Stimulated activated naive B cell treated with anti-CD40 and anti-IgM and Interleukin-4, amounts not matched to agents 10 μg/mL and 1 μg/mL and 100 μg/mL, for 72 hours (primary cell): ENCODE measurements around the gene STK11.
A peak's percentile ranks its signal among the peaks of the same experiment; 100 is the strongest.

Experiments
- ATAC-seq, 2 donors: fragments of 150-1000 bp; cut with Tn5 transposase; replicated peaks; 2 replicates each; pipeline ENCODE4 v1.10.0; 2021; ENCODE audit warnings: moderate library complexity in 1 of 2
- DNase-seq: peaks from one replicate; pipeline ENCODE4 v3.0.0; 2021
- H3K27ac Mint-ChIP-seq: one replicate; pipeline ENCODE4 v1.8.0; 2022; ENCODE audit warnings: mild to moderate bottlenecking, mixed read lengths
- H3K27me3 Mint-ChIP-seq, 2 donors: one replicate each; pipeline ENCODE4 v1.8.0; 2022; ENCODE audit warnings: mixed read lengths in 2 of 2
- H3K36me3 Mint-ChIP-seq, 2 donors: one replicate each; pipeline ENCODE4 v1.8.0; 2022; ENCODE audit warnings: mixed read lengths in 2 of 2, mild to moderate bottlenecking in 1 of 2
- H3K4me1 Mint-ChIP-seq, 2 donors: one replicate each; pipeline ENCODE4 v1.8.0; 2022; ENCODE audit warnings: mixed read lengths in 2 of 2, mild to moderate bottlenecking in 1 of 2
- H3K4me3 Mint-ChIP-seq, 2 donors: one replicate each; pipeline ENCODE4 v1.8.0; 2022; ENCODE audit warnings: mild to moderate bottlenecking in 2 of 2, mixed read lengths in 2 of 2, moderate library complexity in 1 of 2
- H3K9me3 Mint-ChIP-seq, 2 donors: one replicate each; pipeline ENCODE4 v1.8.0; 2022; ENCODE audit warnings: mixed read lengths in 2 of 2, mild to moderate bottlenecking in 1 of 2

STK11 gene

DNA sequence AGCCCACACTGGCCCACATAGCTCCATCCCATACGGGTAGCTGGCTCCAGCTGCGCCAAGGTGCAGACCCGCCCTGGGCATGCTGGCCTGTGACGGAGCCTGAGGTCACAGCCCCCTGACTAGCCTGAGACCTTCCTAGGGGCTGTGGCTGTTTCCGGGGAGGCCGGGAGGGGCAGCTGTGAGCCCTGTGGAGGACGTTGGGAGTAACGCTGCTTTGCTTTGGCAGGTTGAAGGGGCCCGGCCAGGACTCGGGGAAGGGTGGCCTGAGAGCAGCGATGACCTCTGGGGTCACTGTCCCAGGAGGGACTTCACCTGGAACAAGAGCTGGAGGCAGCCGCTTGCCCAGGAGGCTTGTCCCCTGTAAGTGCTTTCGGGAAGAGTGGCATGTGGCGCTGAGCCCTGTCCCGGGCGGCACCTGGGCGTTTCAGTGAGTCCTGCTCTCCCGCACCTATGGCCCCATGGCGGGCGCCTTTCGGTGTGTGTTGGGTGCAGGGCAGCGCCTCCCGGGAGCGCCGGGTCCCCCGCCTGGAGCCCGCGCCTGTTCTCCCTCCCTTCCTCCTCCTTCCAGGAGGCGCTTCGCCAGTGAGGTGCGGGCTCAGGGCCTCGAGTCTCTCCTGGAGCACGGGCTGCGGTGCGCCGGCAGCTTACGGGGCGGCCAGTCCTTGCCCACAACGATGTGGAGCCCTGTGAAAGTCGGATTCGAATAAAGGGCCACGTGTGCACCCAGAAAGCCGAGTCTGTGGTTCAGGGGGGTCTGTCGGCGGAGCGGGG is 68.7 kb downstream of the STK11 start:
- peaks cover 58 to 67% of the 10 kb centered on the region in 2 donors for H3K36me3 Mint-ChIP-seq
- no peak for DNase-seq

DNA sequence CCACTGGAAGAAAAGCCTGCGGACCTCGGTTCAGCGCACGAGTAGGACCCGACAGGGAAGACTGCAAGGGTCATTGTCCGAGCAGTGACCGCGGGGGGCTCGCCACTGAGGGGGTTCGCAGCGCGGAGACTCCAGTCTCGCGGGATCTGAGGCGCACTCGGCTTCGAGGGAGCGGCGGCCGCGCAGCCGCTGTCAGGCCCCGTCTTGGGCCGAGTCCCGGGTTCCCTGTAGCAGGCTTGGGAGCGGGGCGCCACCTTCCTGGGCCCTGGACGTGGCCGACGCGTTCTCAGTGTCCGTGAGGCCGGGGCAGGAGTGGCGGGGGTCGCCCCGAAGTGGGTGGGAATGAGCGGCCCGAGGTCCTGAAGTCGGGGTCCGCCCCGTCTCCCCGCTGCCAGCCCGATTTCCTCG is 69.3 kb downstream of the STK11 start:
- no peak for ATAC-seq
- Mint-ChIP-seq H3K4me3 (peak overlapping the region; percentile 87 to 93), H3K27ac (peak overlapping the region; percentile 96), H3K9me3 (no peaks in the 10 kb centered on the region), H3K4me1 (peaks cover 50 to 76% of the 10 kb centered on the region in 2 donors), H3K27me3 (no peaks in the 10 kb centered on the region), H3K36me3 (peaks cover 62 to 71% of the 10 kb centered on the region in 2 donors)
- DNase-seq: no peak

More for the DNA sequence above, 68.7 kb downstream of the STK11 start:
- Mint-ChIP-seq H3K4me3 (peak overlapping the region; percentile 87 to 93), H3K9me3 (no peaks in the 10 kb centered on the region), H3K27me3 (no peaks in the 10 kb centered on the region), H3K4me1 (peaks cover 46 to 71% of the 10 kb centered on the region in 2 donors), H3K27ac (peak overlapping the region; percentile 96)
- ATAC-seq: no peak

DNA sequence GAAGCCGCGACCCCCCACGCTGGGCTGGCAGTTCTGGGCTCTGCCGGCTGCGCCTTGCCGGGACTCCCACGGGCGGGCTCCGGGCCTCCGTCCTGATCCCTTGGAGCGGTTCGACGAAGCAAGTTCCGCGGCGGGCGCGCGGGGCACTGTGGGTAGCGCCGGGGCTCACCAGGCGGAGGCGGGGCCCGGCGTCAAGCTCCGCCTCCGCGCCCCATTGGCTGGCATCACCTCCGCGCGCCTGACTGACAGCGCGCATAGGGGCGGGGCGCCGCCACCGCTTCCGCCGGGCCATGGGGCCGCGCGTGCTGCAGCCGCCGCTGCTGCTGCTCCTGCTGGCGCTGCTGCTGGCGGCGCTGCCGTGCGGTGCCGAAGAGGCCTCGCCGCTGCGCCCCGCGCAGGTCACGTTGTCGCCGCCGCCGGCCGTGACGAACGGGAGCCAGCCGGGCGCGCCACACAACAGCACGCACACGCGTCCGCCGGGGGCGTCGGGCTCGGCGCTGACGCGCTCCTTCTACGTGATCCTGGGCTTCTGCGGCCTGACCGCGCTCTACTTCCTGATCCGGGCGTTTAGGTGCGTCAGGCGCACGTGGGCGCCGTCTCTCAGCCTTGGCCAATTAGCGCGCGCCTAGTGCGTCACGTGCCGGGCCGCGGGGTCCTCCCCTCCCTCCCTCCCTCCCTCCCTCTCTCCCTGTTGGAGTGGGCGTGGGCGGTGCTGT is 69.8 kb downstream of the STK11 start, which contains the start of gene FAM174C:
TSS of gene FAM174C (plus strand) at position 271 of the 716 bp plus-strand sequence. CDS start at position 291, 20 bp downstream.
- H3K36me3 Mint-ChIP-seq: peaks cover 63 to 71% of the 10 kb centered on the region in 2 donors
- peaks cover 51 to 76% of the 10 kb centered on the region in 2 donors for H3K4me1 Mint-ChIP-seq

DNA sequence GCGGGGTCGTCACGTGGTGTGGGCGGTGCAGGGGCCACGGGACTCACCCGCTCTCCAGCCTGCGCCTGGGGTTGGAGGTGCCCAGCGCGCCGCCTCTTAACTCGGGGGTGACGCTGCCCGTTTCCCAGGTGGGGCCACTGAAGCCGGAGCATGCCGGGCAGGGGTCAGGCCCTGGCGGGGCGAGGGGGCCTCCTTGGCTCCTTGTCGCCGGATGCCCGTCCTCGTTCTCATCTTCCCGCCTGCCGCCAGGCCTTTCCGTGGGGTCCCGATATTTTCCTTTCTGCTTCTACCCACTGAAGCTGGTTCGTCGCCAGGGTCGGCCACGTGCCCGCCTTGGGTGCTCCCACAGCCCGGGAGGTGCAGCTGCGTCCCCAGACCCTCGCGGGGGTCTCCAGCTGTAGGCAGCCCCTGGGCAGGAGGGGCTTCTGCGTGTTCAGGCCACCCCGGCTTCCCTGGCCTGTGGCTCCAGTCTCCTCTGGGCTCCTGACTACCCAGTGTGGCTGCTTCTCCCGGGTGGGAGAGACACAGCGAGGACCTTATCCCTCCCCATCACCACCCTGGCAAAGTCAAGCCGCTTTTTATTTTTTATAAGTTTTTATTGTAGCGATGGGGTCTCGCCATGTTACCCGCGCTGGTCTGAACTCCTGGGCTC is 70.5 kb downstream of the STK11 start:
- Mint-ChIP-seq H3K4me3 (peak overlapping the region; percentile 90 to 93), H3K4me1 (peaks cover 46 to 71% of the 10 kb centered on the region in 2 donors), H3K27ac (peak overlapping the region; percentile 98), H3K27me3 (no peaks in the 10 kb centered on the region), H3K9me3 (no peaks in the 10 kb centered on the region), H3K36me3 (peaks cover 58 to 65% of the 10 kb centered on the region in 2 donors)
- DNase-seq (no peak), ATAC-seq (peak in 1 of 2 donors; percentile 66)

More for the DNA sequence above, 69.8 kb downstream of the STK11 start, which contains the start of gene FAM174C:
- DNase-seq (peak; percentile 95), ATAC-seq (peak; percentile 88 to 90)
- Mint-ChIP-seq H3K27me3 (no peaks in the 10 kb centered on the region), H3K9me3 (no peaks in the 10 kb centered on the region), H3K4me3 (peak within 1 kb of the TSS; percentile 90 to 93), H3K27ac (peak within 1 kb of the TSS; percentile 98)

DNA sequence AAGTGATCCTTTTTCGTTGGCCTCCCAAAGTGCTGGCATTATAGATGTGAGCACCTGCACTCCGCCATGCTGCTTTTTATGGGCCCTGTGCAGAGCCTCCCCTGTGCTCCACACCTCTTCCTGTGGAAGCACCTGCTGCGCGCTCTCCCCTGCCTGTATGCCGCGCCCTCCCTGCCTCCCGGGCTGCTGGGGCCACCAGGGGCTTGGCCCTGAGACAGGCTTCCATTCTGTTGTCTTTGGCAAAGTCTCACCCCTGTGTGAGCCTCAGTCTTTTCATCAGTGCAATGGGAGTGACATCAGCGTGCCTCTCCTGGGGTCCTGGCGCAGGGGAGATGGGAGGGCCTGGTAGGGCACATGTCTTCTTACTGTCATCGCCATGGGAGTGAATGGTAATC is 71.0 kb downstream of the STK11 start:
- ATAC-seq: no peak

DNA sequence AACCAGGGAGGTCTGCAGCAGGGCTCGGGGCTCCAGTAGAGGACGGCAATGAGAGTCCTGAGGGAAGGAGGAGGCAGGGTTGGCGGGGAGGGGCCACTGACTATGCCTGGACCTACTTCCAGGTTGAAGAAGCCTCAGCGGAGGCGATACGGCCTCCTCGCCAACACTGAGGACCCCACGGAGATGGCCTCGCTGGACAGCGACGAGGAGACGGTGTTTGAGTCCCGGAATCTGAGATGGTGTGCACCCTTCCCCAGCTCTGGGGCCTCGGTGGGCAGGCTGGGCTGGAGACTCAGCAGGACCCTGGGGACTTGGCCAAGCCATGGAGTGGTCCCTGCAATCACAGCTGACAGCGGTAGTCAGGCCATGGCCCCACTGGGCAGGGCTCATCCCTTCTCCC is 71.5 kb downstream of the STK11 start:
- H3K27ac Mint-ChIP-seq: peak overlapping the region; percentile 98
- peaks cover 0 to 5% of the 10 kb centered on the region in 2 donors for H3K27me3 Mint-ChIP-seq
- no peak for ATAC-seq
- peak overlapping the region; percentile 90 to 93 for H3K4me3 Mint-ChIP-seq
- peaks cover 54 to 61% of the 10 kb centered on the region in 2 donors for H3K36me3 Mint-ChIP-seq
- no peaks in the 10 kb centered on the region for H3K9me3 Mint-ChIP-seq
- peaks cover 41 to 62% of the 10 kb centered on the region in 2 donors for H3K4me1 Mint-ChIP-seq
- DNase-seq: no peak

More for the DNA sequence above, 71.0 kb downstream of the STK11 start:
- H3K4me3 Mint-ChIP-seq: peak overlapping the region; percentile 90 to 93
- H3K27ac Mint-ChIP-seq: peak overlapping the region; percentile 98
- H3K36me3 Mint-ChIP-seq: peaks cover 53 to 63% of the 10 kb centered on the region in 2 donors
- no peak for DNase-seq
- peaks cover 42 to 66% of the 10 kb centered on the region in 2 donors for H3K4me1 Mint-ChIP-seq
- H3K9me3 Mint-ChIP-seq: no peaks in the 10 kb centered on the region
- H3K27me3 Mint-ChIP-seq: peaks cover 0 to 2% of the 10 kb centered on the region in 2 donors
